ENCODE measurements around the gene SAA1.

The SAA1 gene

GRCh38 chr11:18265949-18266348 lies at the start of gene SAA1:
SAA1 (plus strand) TSS chr11:18266264; CDS start chr11:18266888, 624 bp downstream.
- H3K4me3 ChIP-seq (ENCODE audit: low read length) = no peak within 1 kb of the TSS
- TF ChIP-seq CTCF (conservative IDR thresholded peaks at IDR 0.05; ENCODE audit: low read depth, low read length) = no peak
- DNase-seq (ENCODE audit: low read depth) = no peak

DNA sequence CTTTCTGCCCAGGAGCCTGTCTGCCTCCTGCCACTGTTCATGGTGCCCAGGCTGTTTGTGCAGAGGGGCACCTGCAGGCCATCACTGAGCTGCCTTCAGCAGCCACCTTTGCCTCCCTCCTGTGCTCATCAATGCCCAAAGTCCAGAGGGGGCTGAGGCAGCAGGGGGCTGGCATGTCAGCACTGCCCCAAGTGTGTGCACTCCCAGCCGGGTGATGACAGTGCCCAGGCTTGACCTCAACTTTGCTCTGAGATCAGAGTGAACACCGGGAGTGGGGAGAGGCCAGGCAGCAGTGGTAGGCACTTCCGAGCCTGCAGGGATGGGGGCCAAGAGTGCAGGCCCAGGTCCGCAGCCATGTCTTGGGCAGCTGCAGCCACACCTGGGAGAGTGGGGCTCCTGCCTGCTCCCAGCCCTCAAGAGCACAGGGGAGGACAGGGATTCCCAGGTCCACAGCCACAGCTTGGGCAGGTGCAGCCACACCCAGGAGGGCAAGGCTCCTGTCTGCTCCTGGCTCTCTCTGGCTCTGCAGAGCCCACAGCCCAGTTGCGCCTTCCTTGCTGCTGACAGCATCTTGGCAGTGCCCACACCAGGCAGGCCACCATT lies 44.7 kb upstream of the SAA1 start:
- no peak for TF ChIP-seq CTCF (conservative IDR thresholded peaks at IDR 0.05; ENCODE audit: low read depth, low read length)
- DNase-seq (ENCODE audit: low read depth) = no peak
- no peak overlapping the region for H3K4me3 ChIP-seq (ENCODE audit: low read length)

- no peak for TF ChIP-seq CTCF (conservative IDR thresholded peaks at IDR 0.05; ENCODE audit: low read depth, low read length)
- no peak for DNase-seq (ENCODE audit: low read depth)
- H3K4me3 ChIP-seq (ENCODE audit: low read length) = no peak overlapping the region
These were observed 43.1 kb upstream of the SAA1 start for GRCh38 chr11:18222814-18223421.

- DNase-seq (ENCODE audit: low read depth) = no peak
- TF ChIP-seq CTCF (conservative IDR thresholded peaks at IDR 0.05; ENCODE audit: low read depth, low read length) = no peak
- H3K4me3 ChIP-seq (ENCODE audit: low read length) = no peak overlapping the region
These were observed 42.3 kb upstream of the SAA1 start for GRCh38 chr11:18223591-18224387.

DNA sequence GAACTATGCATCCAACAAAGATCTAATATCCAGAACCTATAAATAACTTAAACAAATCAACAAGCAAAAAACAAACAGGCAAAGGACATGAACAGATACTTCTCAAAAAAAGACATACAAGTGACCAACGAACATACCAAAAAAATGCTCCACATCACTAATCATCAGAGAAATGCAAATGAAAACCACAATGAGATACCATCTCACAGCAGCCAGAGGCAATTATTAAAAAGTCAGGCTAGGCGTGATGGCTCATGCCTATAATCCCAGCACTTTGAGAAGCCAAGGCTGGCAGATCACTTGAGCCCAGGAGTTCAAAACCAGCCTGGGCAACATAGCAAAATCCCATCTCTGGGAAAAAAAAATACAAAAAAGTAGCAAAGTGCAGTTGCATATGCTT lies 40.2 kb upstream of the SAA1 start:
- TF ChIP-seq CTCF (conservative IDR thresholded peaks at IDR 0.05; ENCODE audit: low read depth, low read length) = no peak
- DNase-seq (ENCODE audit: low read depth) = no peak
- no peak overlapping the region for H3K4me3 ChIP-seq (ENCODE audit: low read length)

GRCh38 chr11:18229501-18229900 lies 36.6 kb upstream of the SAA1 start:
- no peak for TF ChIP-seq CTCF (conservative IDR thresholded peaks at IDR 0.05; ENCODE audit: low read depth, low read length)
- no peak overlapping the region for H3K4me3 ChIP-seq (ENCODE audit: low read length)
- DNase-seq (ENCODE audit: low read depth) = no peak

Data from retinal pigment epithelial cell (primary cell).